ENCODE measurements around the gene YWHAG. TPM values are rescaled to one million over a fixed set of nuclear protein-coding genes. Genes with fewer than 3 reads are reported as not detected.
A peak's percentile ranks its signal among the peaks of the same experiment; 100 is the strongest.

Gene YWHAG
- total and polyA plus RNA-seq, 2 of the 13 experiments (the other 11 are each of a cell fraction or from before 2014, with no cell fraction given), result 36.9 to 67.5 TPM

GRCh38 chr7:76318488-76319353 is 40.1 kb downstream of the YWHAG start (continued):
- TF ChIP-seq SMAD3 (CRISPR knock-in tag; IDR thresholded peaks at IDR 0.05) (0 out of 2 replicates have a peak, but pooled peaks have one; percentile 29), SRY (CRISPR knock-in tag; IDR thresholded peaks at IDR 0.05) (no peak), THRA (CRISPR knock-in tag; IDR thresholded peaks at IDR 0.05; ENCODE audit: borderline replicate concordance) (peak; percentile 49; the same call in 1 of the 2 replicates), ZNF205 (CRISPR knock-in tag; IDR thresholded peaks at IDR 0.05) (no peak), ZNF607 (CRISPR knock-in tag; IDR thresholded peaks at IDR 0.05; ENCODE audit: borderline replicate concordance) (0 out of 2 replicates have a peak, but pooled peaks have one; percentile 25), ZNF777 (CRISPR knock-in tag; IDR thresholded peaks at IDR 0.05) (peak; percentile 81), POGK (CRISPR knock-in tag; conservative IDR thresholded peaks at IDR 0.05) (no peak), KDM3A (CRISPR knock-in tag; IDR thresholded peaks at IDR 0.05; ENCODE audit: low read depth) (no peak), CBFB (CRISPR knock-in tag; IDR thresholded peaks at IDR 0.05) (peak; percentile 17; the same call in 1 of the 2 replicates), REXO4 (CRISPR knock-in tag; IDR thresholded peaks at IDR 0.05; ENCODE audit: borderline replicate concordance) (no peak), SPEN (CRISPR knock-in tag; IDR thresholded peaks at IDR 0.05; ENCODE audit: low read depth) (no peak), ZNF670 (CRISPR knock-in tag; IDR thresholded peaks at IDR 0.05; ENCODE audit: borderline replicate concordance) (0 out of 2 replicates have a peak, but pooled peaks have one; percentile 46), IRF2 (CRISPR knock-in tag; IDR thresholded peaks at IDR 0.05) (peak; percentile 29; the same call in 1 of the 2 replicates), MED1 (CRISPR knock-in tag; IDR thresholded peaks at IDR 0.05) (0 out of 2 replicates have a peak, but pooled peaks have one; percentile 21)
